Activated gamma-delta T cell (primary cell): ENCODE measurements around the gene ATXN7L1.
"Not testable (repeated sequence)": the region's sequence is repeated elsewhere in the genome, so short reads cannot be mapped to it uniquely, and the experiment has no call there.

ENCODE experiments used
- DNase-seq: peaks from one replicate; lab custom pipeline; 2025; lab: John Stamatoyannopoulos, UW

The ATXN7L1 gene

DNA sequence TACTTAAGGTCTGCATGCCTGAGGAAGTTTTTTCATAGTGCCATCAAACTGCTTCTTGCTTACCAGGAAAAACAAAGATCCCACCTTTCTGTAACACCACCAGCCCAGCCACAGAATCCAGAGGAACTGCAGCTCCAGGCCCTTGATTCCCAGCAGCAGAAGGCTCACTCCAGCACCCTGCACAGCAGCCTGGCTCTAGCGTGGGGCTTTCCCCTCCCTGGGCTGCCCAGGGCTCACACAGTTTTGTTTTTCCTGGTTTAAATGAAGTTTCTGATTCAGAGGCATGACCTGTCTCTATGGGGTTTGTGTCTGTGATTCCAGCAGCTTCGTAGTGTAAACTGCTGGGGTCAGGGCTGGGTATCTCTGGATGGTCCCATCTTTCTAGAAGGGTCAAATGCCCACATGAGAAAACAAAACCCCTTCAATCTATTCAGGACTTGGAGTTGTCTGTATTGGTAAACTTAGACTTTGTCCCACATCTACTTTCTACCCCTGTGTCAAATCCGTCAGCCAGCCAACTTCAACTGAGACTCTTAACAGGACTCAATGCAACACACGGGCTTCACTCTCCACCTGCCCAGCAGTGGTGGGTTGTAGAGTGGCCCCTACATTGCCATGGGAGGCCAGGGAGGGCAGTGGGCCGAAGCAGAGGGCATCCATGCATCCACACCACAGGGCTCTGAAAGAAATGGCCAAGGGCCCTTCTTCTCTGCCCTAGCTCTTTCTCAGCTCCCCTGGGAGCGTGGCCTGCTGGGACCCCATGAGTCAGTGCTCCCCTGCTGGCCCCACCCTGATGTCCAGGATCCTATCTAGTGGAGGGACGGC, 73.6 kb downstream of the ATXN7L1 start:
- DNase-seq, result no peak

DNA sequence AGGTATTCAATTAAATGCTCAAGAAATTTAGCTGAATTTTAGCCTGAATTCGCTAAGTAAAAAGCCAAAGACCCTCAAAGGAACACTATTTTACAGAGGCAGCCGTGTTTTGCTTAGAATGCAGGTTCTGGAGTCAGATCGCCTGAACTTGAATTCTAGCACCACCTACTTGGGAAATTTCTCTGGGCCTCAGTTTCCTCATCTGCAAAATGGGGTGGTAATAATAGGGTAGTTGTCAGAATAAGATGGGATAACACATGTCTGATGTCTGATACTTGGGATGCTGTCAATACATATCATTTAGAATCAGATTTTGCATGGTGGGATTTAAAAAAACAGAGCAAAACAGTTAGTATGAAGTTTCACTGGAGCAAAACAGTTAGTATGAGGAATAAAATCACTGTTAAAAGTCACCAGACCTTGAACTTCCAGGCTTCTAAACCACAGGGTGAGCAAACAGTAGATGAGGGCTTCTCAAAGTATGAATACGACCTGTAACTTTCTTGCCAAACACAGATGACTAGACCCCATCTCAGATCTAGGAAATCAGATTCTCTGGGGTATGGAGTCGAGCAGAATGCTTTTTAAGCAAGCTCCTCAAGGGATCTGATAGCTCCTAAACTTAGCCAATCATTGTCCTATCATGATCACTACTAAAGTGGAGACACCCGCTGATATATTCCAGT, 75.4 kb downstream of the ATXN7L1 start:
- DNase-seq, result no peak

DNA sequence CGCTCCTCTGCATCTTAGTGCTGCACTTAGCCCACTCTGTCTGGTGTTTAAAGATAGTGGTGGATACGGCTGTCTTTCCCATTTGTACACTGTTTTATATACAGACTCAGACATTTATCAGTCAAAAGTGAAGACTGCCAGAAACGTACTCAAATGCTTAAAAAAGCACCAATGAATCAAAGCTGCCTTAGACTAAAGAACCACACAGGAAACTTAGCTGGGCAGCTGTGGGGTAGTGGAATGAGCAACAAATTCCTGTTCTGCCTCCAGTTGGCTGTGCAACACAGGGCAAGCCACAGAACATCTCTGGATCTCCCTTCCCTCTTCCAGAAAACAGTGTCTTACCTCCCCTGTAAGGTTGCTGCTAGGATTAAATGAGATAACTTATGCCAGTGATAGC, 76.0 kb downstream of the ATXN7L1 start:
- DNase-seq, result no peak

DNA sequence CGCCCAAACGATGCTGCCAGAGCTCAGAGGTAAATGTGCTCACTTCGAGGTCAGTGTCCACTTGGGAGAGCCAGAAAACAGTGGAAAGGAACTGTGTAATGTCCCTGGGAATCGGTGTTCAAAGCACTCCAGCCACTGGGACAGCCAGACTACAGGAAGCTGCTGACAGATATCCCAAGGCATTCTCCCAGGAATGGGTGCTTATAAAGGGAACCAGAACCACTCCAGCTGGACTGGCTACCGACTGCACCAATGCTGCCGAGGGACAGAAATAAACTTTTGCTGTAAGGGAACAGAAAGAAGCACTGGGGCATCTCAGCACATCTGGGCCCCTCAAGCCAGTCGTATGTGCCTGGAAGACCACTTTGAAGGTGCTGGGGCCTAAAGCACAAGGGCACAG, 76.7 kb downstream of the ATXN7L1 start:
- DNase-seq, result no peak

DNA sequence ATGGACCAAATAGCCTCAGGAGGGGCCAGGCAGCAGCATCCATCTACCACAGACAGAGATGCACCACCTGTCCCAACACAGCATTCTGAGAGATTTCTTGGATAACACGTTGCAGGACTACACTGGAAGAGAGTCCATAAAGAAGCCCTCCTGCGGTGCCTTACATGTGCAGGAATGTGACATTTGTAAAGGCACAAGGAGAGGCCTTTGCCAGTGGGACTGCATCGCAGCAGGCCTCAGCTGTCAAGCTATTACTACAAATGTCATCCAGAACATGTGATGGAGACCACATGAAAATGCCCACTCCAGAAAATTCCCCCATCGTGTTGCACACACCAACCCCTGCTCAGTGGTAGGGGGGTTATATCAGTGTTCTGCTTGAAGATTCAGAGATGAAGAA, 77.4 kb downstream of the ATXN7L1 start:
- no peak for DNase-seq

DNA sequence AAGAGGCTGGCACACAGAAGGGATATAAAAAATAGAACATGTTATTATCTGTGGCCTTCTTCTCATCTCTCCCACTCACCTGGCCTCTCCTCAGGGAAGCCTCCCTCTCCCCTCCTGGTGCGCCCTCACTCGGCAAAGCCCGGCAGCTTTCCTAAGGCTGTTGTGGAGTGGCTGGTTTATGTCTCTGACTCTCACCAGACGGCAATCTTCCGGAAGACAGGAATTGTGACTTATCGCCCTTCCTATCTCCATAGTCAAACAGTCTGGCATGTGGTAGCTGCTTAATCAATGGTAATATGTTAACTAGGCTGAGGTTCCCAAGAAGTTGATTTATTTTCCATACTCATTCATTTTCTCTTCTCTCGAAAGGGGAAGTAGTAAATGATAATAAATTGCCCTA, 78.7 kb downstream of the ATXN7L1 start:
- no peak for DNase-seq

DNA sequence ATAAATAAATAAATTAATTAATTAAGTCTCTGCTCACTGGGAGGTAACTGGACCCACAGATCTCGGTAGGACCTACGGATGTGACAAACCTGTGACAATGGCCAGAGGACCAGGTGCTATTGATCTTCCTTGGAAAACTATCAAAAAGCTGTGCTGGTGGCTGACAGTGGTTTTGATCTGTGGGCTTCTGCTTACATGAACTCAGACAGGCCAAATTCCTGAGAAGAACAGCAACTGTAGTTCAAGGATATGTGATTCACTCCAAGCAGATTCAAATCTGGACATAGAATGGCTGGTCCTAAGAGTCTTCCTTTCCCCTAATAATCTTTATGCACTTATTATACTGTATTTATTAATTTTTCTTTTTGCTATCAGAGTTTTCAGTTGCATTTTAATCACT, 80.0 kb downstream of the ATXN7L1 start:
- no peak for DNase-seq

DNA sequence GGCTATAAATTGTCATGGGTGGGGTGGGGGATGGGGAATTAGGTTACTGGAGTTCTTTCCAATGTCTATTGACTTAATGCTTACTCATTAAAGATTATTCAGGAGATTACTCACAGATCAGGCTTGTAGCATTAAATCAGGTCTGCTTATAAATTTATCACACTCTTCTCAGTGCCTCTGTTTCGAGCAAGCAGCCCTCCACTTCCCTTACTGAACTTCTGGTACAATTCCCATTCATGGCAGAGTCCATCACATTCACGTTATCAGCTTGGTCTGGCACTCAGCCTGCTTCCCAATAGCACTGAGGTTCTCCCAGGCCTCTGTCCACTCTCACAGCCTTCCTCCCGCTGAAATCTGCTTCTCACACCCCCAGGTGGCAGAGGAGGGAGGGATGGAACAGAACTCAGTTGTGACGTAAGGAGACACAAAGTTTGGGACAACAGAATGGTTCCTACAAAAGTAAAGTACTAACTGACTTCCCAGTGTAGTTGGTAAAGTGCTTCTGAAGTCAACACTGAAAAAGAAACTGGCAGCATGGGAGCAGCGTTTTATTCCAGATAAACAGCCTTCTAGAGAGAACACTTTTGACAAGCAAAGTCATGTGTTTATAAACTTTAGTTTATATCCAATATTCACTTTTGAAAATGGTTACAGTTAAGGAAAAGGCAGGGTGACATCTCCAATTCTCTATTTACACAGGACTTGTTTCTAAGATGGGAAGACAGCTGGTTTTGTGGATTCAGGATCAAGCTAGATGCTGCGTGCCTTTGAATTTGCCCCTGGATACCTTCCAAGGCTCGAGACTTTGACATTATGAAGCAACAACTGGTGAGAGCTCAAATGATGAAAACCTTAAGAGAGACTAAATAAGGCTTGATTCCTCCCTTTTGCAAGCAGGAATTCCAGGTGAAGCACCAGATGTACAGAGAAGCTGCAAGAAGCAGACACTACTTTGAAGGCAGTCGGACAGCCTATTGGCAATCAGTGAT, 81.4 kb downstream of the ATXN7L1 start:
- DNase-seq, result no peak

DNA sequence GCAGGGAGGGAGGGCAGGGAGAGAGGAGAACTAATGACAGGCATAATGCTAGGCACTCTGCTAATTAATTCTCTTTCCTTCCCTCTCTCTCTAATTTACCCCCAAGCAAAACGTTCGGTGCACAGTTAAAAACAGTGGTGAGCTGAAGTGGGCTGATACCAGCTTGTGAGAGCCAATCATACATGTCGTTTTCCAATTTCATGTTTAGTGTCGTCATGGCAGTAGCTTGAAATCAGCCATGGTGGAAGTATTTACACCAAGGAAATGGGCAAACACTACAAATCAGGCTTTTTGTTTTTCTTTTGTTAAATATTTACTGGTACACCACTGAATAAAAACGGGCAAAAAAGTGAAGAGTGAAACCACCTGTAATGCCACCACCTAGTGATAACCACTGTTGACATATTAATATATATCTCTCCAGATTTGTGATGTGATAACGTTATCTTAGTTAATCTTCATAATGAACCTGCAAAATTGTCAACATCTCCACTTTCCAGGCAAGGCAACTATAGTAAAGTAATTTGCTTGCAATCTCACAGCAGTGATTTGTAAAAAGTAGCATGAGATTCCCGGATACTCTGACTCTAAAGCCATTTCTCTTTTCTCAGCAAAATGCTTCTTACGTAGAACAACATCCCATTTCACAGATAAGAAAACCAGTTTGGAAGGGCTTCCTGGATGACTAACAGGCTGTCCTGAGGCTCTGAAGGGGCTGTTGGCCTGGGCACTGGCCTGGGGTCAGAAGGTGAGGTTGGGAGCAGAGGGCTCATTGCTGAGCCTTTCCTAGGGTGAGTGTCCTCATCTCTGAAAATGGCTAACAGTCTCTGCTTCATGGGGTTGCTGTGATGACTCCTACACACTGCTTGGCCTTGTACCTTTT, 83.7 kb downstream of the ATXN7L1 start:
- DNase-seq, result no peak

DNA sequence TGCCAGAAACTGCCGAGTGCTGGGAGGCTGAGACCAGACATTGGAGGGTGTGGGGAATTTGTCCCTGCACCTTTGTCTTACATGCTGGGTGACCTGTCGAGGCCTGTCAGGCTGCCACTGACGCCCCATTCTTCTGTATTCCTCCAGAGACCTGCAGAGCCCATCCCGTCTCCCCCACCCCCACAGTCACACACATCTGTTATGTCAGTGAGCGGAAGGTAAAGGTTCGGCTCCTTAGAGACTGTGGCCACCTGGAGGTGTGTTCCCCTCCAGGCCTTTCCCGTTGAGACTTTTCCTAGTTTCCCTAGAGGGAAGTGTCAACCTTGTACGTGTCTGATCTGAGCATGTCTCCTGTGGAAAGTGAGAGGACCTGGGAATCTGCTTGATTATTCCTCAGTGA, 84.5 kb downstream of the ATXN7L1 start:
- no peak for DNase-seq

DNA sequence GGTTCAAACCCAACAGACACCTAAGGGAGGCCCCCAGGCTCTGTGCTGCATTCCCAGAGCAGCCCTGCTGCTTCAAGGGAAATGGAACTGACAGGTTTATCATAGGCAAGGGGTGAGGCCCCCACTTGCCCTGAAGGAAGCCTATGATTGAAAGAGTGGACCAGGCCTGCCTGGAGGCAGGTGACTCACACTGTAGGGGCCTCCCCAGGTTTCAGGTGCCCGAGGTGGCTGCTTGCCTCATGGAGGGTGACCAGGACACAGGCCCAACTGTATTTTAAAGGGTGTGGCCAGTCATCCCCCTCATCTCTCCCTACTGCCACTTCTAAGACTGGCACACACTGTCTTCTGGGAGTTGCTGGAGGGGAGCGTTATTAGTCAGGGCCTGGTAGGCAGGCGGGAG, 85.4 kb downstream of the ATXN7L1 start:
- DNase-seq, result no peak

DNA sequence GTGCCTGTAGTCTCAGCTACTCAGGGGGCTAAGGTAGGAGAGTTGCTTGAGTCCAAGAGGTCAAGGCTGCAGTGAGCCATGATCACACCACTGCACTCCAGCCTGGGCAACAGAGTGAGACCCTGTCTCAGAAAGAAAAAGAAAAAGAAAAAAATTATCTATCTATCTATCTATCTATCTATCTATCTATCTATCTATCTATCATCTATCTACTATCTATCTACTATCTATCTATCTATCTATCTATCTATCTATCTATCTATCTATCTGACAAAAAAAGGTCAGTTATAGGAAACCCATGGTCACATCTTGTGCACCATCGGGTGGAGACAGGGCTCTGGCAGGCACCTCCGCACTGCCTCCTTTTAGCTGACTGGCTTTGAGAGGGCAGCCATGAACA, 85.9 kb downstream of the ATXN7L1 start:
- DNase-seq, result not testable (repeated sequence)

DNA sequence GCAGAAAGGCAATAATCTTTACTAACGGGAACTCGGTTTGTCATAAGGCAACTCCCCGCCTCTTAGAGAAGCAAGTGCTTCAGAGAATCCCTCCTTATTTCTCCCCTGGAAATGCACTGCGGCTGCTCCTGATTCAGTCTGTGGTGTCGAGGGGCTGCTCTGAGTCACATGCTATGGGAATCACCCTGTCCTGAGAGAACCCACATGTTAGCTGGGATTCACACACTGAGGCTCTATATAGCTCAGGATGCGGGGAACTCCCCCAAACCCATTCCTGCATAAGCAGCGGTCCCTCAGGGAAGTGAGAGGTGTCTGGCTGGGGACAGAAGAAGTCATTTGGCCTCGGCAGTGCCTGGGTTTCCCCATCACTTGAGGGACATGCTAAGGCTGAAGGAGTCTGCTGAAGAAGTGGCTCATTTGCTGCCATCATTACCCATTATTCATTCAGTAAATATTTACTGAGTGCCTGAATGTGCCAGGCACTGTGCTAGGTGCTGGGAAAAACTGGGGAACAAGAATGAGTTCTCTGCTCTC, 87.5 kb downstream of the ATXN7L1 start:
- no peak for DNase-seq

DNA sequence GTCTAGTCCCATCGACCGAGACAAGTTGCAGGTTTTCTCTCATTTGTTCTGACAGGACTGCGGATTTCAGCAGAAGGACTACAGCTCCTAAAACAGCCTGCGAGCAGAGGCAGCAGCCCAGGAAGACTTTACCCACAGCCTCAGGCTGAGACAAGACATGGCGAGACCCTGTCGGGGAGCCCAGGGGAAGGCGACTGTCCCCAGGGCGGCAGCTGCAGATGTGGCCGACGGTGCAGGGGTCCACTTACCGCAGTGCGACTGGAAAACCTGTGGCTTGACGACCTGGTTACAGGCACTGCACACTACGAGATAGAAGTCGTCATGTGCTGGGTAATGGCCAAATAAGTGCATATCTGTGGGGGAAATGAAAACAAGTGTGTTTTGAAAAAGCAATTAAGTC, 88.0 kb downstream of the ATXN7L1 start:
- DNase-seq, result no peak

DNA sequence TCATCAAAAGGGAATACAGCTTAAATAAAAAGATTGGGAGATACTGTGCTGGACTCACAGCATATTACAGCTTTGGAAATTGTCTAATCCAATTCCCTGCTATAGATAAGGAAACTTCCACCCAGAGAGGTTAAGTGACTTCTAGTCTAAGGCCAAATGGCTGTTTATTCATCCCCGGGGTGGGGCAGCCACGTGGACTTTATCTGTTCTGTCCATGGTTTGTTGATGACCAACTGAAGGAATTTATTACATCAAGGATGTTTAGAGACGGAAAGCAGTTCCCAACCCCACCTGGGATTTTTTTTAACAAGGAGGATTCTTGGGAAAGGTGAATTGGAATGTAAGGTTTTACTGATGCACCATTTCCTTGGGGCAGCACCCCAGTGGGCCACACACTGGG, 88.6 kb downstream of the ATXN7L1 start:
- DNase-seq, result no peak

DNA sequence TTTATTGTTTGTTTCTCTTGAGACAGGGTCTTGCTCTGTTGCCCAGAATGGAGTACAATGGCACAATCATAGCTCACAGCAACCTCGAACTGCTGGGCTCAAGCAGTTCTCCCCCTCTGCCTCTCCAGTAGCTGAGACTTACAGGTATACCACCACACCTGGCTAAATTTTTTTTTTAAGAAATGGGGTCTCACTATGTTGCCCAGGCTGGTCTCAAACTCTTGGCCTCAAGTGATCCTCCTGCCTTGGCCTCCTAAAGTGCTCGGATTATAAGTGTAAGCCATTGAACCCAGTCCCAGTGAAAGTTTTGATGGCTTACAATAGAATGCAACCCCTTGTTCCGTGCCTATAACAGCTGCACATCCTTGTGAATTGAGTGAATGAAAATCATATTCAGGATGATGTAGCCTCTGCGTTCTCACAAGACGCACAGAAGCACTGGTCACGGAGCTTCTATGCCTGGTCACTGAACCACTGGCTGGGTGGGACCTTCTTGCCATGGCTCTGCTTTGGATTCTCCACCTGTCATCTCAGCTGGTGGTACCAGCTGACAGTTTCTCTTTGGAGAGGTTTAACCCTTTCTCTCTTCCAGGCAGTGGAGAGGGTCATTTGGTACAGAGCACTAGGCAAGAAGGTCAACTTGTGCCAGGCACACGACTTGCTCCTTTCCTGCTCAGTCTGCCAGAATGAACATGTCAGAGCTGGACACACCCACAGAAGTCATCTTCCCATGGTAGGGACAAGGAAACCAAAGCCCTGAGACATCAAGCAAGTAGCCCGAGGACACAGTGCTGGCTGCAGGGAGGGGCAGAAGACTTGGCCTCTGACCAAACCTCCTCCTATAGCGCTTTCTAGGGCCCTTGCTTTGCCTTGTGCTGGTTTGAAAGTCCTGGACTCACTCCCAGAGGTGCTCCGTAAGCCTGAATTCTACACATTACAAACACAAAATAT, 89.6 kb downstream of the ATXN7L1 start:
- no peak for DNase-seq

DNA sequence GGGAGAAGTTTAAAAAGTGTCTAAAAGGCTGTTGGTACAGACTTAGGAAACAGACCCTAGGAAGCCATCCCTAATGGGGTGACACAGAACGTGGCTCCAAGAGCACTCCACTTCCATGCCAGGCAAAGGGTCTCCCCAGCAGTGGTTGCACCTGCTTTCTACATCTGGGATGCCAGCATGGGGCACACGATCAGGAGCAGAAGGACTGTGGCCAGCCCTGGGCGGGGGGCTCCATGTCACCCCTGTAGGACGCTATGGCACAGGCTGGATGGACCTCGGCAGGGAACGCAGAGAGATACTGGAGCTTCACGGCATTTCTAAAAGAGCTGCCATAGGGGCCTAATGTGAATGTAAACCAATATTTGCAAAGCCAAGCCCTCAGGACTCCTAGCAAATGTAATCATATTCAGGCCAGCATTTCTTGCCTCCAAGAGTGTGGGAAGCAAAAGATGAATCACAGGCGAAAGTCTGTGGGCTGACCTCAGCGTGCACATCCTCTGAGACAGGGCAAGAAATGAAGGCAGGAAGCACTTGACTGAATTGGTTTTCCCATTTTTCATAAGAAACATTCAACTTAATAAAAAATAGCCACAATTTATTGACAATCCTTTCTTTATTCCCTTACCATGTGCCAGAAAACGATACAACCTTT, 93.9 kb downstream of the ATXN7L1 start:
- no peak for DNase-seq

DNA sequence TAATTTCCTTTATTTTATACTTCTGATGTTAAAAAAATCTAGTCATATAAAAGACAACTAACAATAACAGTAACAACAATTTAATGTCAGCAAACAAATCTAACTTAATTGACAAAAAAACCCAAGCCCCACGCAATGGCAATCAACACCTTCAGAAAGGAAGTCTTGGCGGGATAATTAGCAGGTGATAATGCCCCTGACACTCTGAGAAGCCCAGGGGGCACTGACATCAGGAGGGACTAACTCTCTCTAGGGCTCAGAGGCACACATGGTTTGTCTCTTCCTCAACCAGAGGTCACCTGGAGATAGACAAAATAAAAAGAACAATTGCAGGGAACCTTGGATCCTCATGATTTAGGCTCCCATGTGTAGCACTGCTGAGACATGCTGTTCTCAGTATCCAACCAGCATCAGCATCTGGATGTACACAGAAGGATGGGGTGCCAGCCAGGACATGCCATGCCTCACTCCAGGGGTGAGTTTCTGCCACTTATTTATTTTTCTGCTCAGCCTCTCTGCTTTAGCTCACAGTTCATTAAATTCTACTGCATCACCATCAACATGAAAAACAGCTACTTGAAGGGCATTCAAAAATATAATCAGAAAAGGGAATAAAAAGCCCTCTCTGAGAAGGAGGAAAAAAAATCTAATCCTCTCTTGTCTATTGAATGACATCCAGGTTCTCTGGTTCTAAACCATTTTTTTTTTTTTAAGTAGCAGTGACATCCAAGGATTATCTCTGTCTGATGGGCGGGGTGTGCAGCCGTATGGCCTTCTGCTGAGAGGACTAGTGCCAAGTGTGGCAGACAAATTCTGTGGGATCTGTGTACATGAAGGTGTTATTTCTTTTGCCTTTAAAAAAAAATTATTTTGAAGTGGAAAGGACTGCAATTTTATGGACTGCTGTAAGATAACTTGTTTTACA, 96.3 kb downstream of the ATXN7L1 start:
- DNase-seq, result no peak
